HPDE6-E6E7 (cell line): Measurements from ENCODE around the gene AFF2.

Source experiments
- DNase-seq: peaks from one replicate; pipeline ENCODE4 v3.0.0; 2011; ENCODE audit warnings: missing footprints; ENCODE audit errors: extremely low spot score

Gene AFF2

GRCh38 chrX:148582353-148582752 lies 81.9 kb downstream of the AFF2 start:
- no peak for DNase-seq

GRCh38 chrX:148588649-148589310 lies 88.4 kb downstream of the AFF2 start:
- no peak for DNase-seq

GRCh38 chrX:148592595-148592994 lies 92.2 kb downstream of the AFF2 start:
- no peak for DNase-seq

- DNase-seq = no peak
Observed at GRCh38 chrX:148593146-148593545, 92.7 kb downstream of the AFF2 start.

GRCh38 chrX:148593987-148594386 lies 93.6 kb downstream of the AFF2 start:
- no peak for DNase-seq

- no peak for DNase-seq
Observed at GRCh38 chrX:148599404-148599803, 99.0 kb downstream of the AFF2 start.

- no peak for DNase-seq
Observed at GRCh38 chrX:148600131-148600530, 99.7 kb downstream of the AFF2 start.

GRCh38 chrX:148600581-148600980 lies 100.2 kb downstream of the AFF2 start:
- DNase-seq = no peak

GRCh38 chrX:148601034-148601433 lies 100.6 kb downstream of the AFF2 start:
- DNase-seq = no peak

- DNase-seq = no peak
Observed at GRCh38 chrX:148609515-148610327, 109.3 kb downstream of the AFF2 start.

GRCh38 chrX:148610328-148610698 lies 109.9 kb downstream of the AFF2 start:
- no peak for DNase-seq

GRCh38 chrX:148611993-148612392 lies 111.6 kb downstream of the AFF2 start:
- no peak for DNase-seq

GRCh38 chrX:148612431-148612830 lies 112.0 kb downstream of the AFF2 start:
- no peak for DNase-seq

GRCh38 chrX:148613636-148614035 lies 113.2 kb downstream of the AFF2 start:
- no peak for DNase-seq

- no peak for DNase-seq
Observed at GRCh38 chrX:148615491-148615890, 115.1 kb downstream of the AFF2 start.

- no peak for DNase-seq
Observed at GRCh38 chrX:148618470-148619445, 118.3 kb downstream of the AFF2 start.

GRCh38 chrX:148620023-148620422 lies 119.6 kb downstream of the AFF2 start:
- no peak for DNase-seq

- DNase-seq = no peak
Observed at GRCh38 chrX:148624951-148625474, 124.6 kb downstream of the AFF2 start.

- no peak for DNase-seq
Observed at GRCh38 chrX:148628621-148629020, 128.2 kb downstream of the AFF2 start.

GRCh38 chrX:148629434-148629833 lies 129.0 kb downstream of the AFF2 start:
- no peak for DNase-seq

- no peak for DNase-seq
Observed at GRCh38 chrX:148632444-148632843, 132.0 kb downstream of the AFF2 start.
